ENCODE results near the gene PAQR3. TPM values are rescaled to one million over a fixed set of nuclear protein-coding genes. Genes with fewer than 3 reads are reported as not detected.

The PAQR3 gene
- total RNA-seq, 1 experiment from 2014 or later = 11.4 TPM

GRCh38 chr4:78975865-78976264 is 36.6 kb upstream of the PAQR3 start:
- no peak for DNase-seq (ENCODE audit: low spot score)
- H3K36me3 ChIP-seq (ENCODE audit: insufficient read depth, low read length, poor library complexity, severe bottlenecking) = no peaks in the 10 kb centered on the region
- intact Hi-C loops (cut with micrococcal nuclease; ENCODE audit: unreplicated experiment) = no loop called here
- H3K9me3 ChIP-seq (ENCODE audit: low read depth, low read length, poor library complexity, severe bottlenecking) = no peaks in the 10 kb centered on the region
- TF ChIP-seq CTCF (conservative IDR thresholded peaks at IDR 0.05; ENCODE audit: low read depth, low read length) = no peak
- TF ChIP-seq EZH2 (IDR thresholded peaks at IDR 0.05; ENCODE audit: borderline replicate concordance, low read depth, low read length, poor library complexity, severe bottlenecking) = no peak
- ChIA-PET CTCF (no interaction called here), POLR2A (ENCODE audit: low non-redundant PET) (no interaction called here)
- H3K27ac ChIP-seq (ENCODE audit: low read depth, low read length, poor library complexity, severe bottlenecking) = no peak overlapping the region
- BruUV-seq (replicated peaks) = no TSS peak
- H3K4me3 ChIP-seq (ENCODE audit: low read depth, low read length, poor library complexity, severe bottlenecking) = no peak overlapping the region
- no peaks in the 10 kb centered on the region for H3K4me1 ChIP-seq (ENCODE audit: insufficient read depth, low read length, poor library complexity, severe bottlenecking)
- H3K27me3 ChIP-seq (replicated peaks; ENCODE audit: insufficient read depth, low read depth, low read length, poor library complexity) = no peaks in the 10 kb centered on the region

- TF ChIP-seq CTCF (conservative IDR thresholded peaks at IDR 0.05; ENCODE audit: low read depth, low read length) (no peak), EZH2 (IDR thresholded peaks at IDR 0.05; ENCODE audit: borderline replicate concordance, low read depth, low read length, poor library complexity, severe bottlenecking) (no peak)
- ChIA-PET POLR2A (ENCODE audit: low non-redundant PET) (no interaction called here), CTCF (no interaction called here)
- intact Hi-C loops (cut with micrococcal nuclease; ENCODE audit: unreplicated experiment) = no loop called here
- Histone ChIP-seq H3K27ac (ENCODE audit: low read depth, low read length, poor library complexity, severe bottlenecking) (no peak overlapping the region), H3K27me3 (replicated peaks; ENCODE audit: insufficient read depth, low read depth, low read length, poor library complexity) (no peaks in the 10 kb centered on the region), H3K4me1 (ENCODE audit: insufficient read depth, low read length, poor library complexity, severe bottlenecking) (no peaks in the 10 kb centered on the region), H3K36me3 (ENCODE audit: insufficient read depth, low read length, poor library complexity, severe bottlenecking) (no peaks in the 10 kb centered on the region), H3K4me3 (ENCODE audit: low read depth, low read length, poor library complexity, severe bottlenecking) (no peak overlapping the region), H3K9me3 (ENCODE audit: low read depth, low read length, poor library complexity, severe bottlenecking) (no peaks in the 10 kb centered on the region)
- no peak for DNase-seq (ENCODE audit: low spot score)
- BruUV-seq (replicated peaks) = no TSS peak
Measured at GRCh38 chr4:78971776-78972175, 32.5 kb upstream of the PAQR3 start.

- no peak overlapping the region for H3K4me3 ChIP-seq (ENCODE audit: low read depth, low read length, poor library complexity, severe bottlenecking)
- H3K27ac ChIP-seq (ENCODE audit: low read depth, low read length, poor library complexity, severe bottlenecking) = no peak overlapping the region
- no peaks in the 10 kb centered on the region for H3K9me3 ChIP-seq (ENCODE audit: low read depth, low read length, poor library complexity, severe bottlenecking)
- TF ChIP-seq CTCF (conservative IDR thresholded peaks at IDR 0.05; ENCODE audit: low read depth, low read length) (no peak), EZH2 (IDR thresholded peaks at IDR 0.05; ENCODE audit: borderline replicate concordance, low read depth, low read length, poor library complexity, severe bottlenecking) (no peak)
- no peaks in the 10 kb centered on the region for H3K27me3 ChIP-seq (replicated peaks; ENCODE audit: insufficient read depth, low read depth, low read length, poor library complexity)
- intact Hi-C loops (cut with micrococcal nuclease; ENCODE audit: unreplicated experiment) = no loop called here
- no peaks in the 10 kb centered on the region for H3K36me3 ChIP-seq (ENCODE audit: insufficient read depth, low read length, poor library complexity, severe bottlenecking)
- CTCF ChIA-PET = no interaction called here
- no peak for DNase-seq (ENCODE audit: low spot score)
- BruUV-seq (replicated peaks) = no TSS peak
- POLR2A ChIA-PET (ENCODE audit: low non-redundant PET) = no interaction called here
- no peaks in the 10 kb centered on the region for H3K4me1 ChIP-seq (ENCODE audit: insufficient read depth, low read length, poor library complexity, severe bottlenecking)
Measured at GRCh38 chr4:78971326-78971725, 32.1 kb upstream of the PAQR3 start.

All from A673 (cell line).